Hematopoietic multipotent progenitor cell treated with erythropoietin and hydrocortisone succinate and interleukin-3 and kit ligand, for 17 days (in vitro differentiated cells): Measurements from ENCODE around the gene C1QTNF8.

Experiments
- DNase-seq: peaks from one replicate; pipeline ENCODE4 v3.0.0-alpha.2; 2015; ENCODE audit warnings: low spot score

C1QTNF8 gene

DNA sequence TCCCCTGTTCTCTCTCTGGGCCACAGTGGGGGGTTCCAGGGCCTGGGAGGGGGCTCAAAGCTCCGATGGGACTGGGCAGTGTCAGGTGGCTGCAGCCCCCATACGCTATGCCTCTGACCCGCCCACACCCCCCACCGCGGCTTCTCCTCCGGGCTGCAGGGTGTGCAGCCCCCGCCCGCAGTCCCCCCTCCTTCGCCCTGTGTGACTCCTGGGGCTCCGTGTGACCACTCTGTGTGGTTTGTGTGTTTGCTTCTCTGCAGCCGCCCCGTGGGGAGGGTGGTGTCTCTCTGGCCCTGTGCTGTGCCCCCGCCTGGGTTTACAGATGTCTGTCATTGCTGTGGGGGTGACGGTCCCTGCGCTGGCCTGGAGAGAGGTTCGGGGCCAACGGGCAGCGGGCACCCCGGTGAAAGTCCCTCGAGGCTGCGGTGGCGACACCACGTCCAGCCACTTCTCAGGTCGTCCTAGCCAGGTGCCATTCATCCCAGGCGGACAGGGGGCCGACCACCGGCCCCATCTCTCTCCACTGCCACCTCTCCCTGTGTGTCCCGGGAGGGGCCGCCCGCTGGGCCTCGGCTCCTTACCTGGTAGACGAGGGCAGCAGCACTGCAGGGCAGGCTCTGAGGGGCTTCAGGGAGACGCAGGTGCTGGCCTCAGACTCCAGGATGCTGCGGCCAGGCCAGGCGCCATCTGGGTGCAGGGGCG lies 18.0 kb downstream of the C1QTNF8 start:
- DNase-seq = no peak

DNA sequence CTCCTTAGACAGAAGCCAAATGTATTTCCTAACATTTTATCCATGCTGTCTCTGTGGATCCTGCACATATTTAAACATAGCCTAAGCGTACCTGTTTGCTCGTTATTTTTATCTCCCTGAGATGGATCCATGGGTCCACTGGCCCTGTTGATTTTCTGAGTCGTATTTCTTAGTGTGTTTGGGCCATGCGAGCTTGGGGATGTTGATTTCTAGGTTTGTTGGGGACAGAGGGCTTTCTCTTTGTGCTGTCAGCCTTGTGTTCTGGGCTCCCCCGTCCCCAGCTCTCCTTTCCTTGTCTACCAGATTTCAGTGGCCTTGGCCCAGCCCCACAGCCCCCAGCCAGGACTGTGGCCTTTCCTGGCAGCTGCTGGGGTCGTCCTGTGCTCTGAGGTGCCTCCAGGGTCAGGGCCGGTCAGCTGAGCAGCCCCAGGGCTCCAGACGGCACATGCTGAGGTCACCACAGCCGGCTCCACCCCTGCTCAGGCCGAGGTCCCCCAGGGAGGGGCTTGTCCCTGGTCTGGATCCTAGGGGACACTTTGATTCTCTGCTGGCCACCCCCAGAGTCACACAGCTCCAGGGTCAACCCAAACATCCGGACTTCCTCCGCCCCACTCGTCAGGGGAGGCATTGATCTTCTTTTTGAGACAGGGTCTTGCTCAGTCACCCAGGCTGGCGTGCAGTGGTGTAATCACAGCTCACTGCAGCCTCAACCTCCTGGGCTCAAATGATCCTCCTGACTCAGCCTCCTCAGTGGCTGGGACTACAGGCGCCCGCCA lies 19.1 kb downstream of the C1QTNF8 start:
- no peak for DNase-seq

- DNase-seq = no peak
Observed at GRCh38 chr16:1075546-1075945, 20.5 kb downstream of the C1QTNF8 start.

- no peak for DNase-seq
Observed at GRCh38 chr16:1074379-1074649, 21.7 kb downstream of the C1QTNF8 start.

DNA sequence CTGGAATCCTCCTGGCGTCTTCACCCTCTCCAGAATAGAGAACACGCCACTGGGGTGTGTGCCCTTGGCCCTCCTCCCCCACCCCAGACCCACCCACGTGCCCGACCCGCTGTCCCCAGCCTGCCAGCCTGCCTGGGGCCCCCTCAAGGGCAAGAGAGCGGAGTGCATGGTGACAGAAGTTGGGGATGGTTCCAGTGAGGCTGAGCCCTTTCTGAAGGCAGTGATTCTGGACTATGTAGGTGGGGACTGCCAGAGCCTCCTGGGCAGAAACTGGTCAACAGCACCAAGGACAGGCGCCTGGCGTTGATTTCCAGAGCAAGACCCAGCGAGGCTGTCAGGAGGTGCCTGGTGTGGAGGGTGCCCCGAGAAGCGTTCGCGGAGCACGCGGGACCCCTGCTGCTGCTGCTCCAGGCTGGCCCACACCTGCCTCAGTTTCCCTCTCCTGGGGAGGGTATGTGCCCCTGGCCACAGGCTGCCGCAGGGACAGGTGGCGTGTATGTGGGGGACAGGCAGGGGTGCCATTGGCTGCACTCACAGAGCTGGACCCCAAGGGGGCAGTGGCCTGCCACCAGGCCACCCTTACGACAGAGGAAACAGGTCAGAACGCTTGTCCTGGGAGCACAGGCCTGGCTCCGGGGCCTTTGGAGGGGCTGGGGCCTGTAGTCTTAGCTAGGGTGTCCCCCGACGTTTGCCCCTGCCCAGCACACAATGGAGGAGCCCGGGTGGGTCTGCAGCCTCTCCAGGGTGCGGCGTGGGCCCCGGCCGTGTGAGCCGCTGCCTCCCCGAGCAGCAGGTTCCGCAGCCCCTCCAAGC lies 22.3 kb downstream of the C1QTNF8 start:
- DNase-seq = no peak

- no peak for DNase-seq
Observed at GRCh38 chr16:1073262-1073558, 22.8 kb downstream of the C1QTNF8 start.

DNA sequence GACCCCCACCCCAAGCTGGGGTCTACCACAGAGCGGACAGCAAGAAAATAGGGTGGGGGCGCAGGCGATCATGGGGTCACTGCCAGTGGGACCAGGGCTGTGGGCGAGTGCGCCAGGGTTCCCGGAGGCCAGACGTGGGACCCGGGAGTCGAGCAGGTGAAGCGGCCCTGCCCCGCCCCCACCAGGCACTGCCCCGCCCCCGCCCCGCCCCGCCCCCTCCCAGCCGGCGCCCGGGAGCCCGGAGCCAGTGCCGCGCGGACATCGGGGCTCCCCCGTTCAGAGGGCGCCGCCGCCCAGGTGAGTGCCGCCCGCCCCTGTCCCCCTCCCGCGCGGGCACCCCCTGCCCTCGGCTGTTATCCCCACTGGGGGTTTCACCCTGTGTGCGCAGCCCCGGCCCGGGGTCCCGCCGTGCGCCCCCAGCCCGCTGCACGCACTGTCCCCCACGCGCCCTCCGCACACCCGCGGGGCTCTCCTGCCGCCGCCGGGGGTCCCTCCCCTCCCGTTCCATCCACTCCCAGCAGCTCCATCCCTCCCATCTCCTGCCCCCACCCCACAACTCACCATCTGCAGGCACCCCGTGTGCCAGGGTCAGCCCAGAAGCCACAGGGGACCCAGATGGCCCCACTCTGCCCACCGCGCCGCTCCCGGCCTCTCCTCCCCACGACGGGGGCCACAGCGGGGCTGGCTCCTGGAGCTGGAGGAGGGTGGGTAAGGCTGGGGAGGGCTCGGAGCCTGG lies 23.4 kb downstream of the C1QTNF8 start, which contains the start of gene SSTR5:
Gene SSTR5 (plus strand): TSS at position 222 of the 736 bp plus-strand sequence. CDS start 6,122 bp downstream, outside the sequence.
- DNase-seq = no peak

GRCh38 chr16:1071561-1072225 lies 24.4 kb downstream of the C1QTNF8 start:
- DNase-seq = no peak

DNA sequence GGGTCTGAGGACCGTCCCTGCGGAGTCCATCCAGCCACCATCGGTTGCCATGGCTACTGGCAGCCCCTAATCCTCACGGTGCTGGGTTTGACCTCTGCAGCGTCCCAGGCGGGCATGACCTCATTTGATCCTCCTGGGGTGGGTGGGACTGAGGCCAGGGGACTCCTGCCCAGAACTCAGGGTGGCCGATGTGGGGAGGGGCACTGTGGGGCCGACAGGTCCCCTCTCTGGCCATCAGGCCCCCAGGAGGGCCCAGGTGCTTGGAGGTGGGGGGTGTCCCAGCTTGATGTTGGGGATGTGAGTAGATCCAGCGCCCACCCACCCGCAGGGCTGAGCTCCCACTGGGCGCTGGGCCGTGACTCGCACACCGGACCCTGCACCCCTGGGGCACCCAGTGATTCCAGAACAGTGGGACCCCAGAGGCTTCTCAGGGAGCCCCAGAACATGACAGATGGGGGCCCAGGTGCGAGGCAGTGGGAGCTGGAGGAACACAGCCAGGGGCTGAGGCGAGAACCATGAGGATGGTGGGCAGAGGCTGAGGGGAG lies 25.1 kb downstream of the C1QTNF8 start:
- no peak for DNase-seq

DNA sequence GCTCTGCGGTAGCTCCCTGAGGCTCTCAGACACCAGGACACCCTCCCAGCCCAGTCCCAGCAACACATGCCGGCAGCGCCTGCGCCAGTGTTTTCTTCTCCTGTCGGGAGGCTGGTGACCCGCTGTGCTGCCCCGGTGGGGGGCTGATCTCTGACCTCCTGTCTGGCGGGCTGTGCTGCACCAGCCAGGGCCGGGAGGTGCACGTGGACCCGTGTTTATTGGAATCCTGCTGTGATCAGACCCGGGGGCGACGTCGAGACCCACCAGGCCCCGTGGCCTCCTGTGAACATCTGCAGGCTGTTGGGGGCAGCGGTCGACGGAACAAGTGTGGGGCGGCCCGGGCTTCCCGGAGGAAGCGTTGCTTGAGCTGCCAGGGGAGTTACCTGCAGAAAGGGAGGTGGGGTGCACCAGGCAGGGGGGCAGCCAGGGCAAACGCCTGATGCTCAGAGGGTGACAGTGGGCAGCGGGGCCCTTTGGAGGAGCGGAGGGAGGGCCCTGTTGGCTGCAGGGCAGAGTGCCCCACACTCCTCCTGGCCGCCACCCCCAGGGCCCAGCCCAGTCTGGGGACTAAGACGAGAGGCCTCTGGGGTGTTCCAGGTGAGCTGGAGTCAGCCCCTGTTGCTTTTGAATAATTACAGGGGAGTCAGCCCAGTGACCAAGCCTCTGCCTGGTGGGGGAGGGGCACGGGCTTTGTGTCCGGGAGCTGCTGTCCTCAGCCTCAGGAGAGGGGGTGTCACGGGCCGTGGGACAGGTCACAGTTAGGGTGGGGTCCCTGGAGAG lies 25.8 kb downstream of the C1QTNF8 start:
- DNase-seq = no peak

- DNase-seq = no peak
Observed at GRCh38 chr16:1069154-1069553, 26.9 kb downstream of the C1QTNF8 start.

GRCh38 chr16:1068451-1068850 lies 27.6 kb downstream of the C1QTNF8 start:
- DNase-seq = no peak

DNA sequence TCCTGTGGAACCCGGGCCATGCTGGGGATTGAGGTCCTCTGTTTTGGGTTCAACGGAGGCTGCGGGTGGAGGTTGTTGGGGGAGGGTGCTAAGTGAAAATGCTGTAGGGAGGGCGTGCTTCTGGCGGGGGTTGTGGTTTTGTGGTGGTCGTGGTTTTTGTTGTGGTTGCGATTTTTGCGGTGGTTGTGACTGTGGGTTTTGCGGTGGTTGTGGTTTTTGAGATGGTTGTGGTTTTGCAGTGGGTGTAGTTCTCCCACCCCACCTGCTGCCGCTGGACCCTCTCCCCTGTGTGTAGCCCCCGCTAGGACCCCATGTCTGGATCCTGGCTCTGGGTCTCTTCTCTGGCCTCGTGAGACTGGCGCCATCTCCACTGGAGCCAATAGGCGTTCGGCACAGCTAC lies 28.4 kb downstream of the C1QTNF8 start:
- no peak for DNase-seq

DNA sequence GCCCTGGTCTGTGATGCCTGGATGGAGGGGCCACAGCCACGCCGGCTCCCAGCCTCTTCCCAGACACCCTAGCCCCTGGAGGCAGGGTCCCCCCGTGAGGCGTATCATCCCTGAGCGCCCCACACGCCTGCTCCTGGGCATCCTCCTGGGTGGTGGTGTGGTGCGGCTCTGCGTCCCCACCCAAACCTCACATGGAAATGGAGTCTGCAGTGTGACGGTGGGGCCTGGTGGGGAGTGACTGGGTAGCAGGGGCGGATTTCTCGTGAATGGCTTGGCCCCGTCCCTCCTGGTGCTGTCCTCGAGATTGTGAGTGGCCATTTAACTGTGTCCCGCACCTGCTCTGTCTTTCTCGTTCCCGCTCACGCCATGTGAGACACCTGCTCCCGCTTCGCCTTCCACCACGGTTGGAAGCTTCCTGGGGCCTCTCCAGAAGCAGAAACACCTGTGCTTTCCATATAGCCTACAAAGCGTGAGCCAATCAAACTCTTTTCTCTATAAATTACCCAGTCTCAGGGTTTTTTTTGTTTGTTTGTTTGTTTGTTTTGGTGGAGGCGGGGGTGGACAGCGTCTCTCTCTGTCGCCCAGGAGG lies 29.4 kb downstream of the C1QTNF8 start:
- DNase-seq = no peak

DNA sequence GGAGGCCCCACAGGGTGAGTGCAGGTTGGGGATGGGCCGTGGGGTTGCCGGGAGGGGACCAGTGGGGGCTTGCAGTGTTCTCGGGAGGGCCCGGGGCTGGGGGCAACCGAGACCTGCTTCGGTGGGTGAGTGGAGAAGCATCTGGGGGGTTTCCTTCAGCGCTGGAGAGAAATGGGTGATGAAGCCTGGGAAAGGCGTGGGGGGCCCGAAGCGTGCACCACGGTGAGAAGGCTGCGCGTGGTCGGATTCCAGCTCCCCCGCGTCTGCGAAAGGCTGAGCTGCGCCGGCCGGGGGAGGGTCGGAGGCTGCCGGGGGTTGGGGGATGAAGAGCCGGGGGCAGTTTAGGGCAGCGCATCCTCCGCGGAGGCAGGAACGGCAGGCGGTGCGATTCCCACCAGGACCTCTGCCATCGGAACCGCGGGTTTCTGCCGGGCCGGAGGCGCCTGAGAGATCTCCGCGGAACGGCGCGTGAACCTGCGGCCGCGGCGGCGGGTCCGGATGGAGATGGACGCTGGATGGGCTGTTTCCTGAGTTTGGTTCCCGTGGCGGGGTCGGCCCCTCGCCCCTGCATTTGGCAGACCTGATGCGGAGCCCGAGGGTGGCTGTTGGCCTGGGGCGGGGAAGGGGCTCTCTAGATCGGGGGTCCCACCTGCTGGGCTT lies 30.4 kb downstream of the C1QTNF8 start:
- no peak for DNase-seq

GRCh38 chr16:1063728-1064127 lies 32.3 kb downstream of the C1QTNF8 start:
- DNase-seq = no peak

GRCh38 chr16:1062895-1063294 lies 33.1 kb downstream of the C1QTNF8 start:
- no peak for DNase-seq

DNA sequence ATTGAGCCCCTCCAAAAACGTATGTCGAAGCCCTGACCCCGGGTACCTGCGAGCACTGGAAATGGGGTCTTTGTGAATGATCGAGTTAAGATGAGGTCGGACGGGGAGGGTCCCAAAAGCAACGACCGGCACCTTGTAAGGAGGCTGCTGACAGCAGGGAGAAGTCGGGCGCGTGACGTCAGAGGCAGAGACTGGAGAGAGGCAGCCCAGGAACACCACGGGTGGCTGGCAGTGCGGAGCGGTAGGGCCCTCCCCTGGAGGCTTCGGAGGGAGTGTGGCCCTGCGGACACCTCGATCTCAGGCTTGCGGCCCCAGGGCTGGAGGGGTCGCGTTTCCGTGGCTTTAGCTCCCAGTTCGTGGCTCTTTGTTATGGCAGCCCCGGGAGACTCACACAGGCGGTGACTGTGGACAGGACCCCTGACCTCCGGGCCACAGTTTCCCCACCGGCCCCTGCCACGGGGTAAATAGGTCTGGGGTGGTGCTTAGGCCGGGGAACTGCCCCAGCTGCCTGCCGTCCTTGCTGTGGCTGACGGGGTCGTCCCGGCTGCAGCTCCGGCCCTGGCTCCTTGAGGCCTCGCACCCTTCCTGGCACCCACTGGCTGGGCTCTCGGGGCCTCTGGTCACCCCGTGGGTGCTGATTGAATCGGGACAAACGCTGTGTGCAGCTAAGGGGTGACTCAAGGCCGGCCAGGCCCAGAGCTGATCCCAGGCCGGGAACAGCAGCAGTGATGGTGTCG lies 34.1 kb downstream of the C1QTNF8 start:
- no peak for DNase-seq
